Skeletal muscle tissue (tissue), 4 donors: ENCODE measurements around the gene BCL2L12. TPM values are rescaled to one million over a fixed set of nuclear protein-coding genes. Genes with fewer than 3 reads are reported as not detected.

Experiments
- H3K27ac ChIP-seq: one replicate; pipeline ENCODE4 v1.7.0; 2013; ENCODE audit warnings: mild to moderate bottlenecking, low read depth, low read length, inconsistent platforms
- H3K27me3 ChIP-seq, 3 donors: one replicate each; pipeline ENCODE4 v1.7.0; 2013; ENCODE audit warnings: low read length in 3 of 3; ENCODE audit not compliant: control insufficient read depth in 3 of 3, insufficient read depth in 3 of 3
- H3K36me3 ChIP-seq, 3 donors: one replicate each; pipeline ENCODE4 v1.7.0; 2013; ENCODE audit warnings: low read length in 3 of 3; ENCODE audit not compliant: control insufficient read depth in 3 of 3, insufficient read depth in 3 of 3
- H3K4me1 ChIP-seq, 3 donors: one replicate each; pipeline ENCODE4 v1.7.0; 2013; ENCODE audit warnings: low read length in 3 of 3, mild to moderate bottlenecking in 3 of 3; ENCODE audit not compliant: control insufficient read depth in 3 of 3, insufficient read depth in 3 of 3
- H3K4me3 ChIP-seq, 3 donors: one replicate each; pipeline ENCODE4 v1.7.0; 2013; ENCODE audit warnings: low read length in 3 of 3
- H3K9ac ChIP-seq, 3 donors: one replicate each; pipeline ENCODE4 v1.7.0; 2013; ENCODE audit warnings: low read length in 3 of 3, mild to moderate bottlenecking in 3 of 3, moderate library complexity in 2 of 3, low read depth in 1 of 3
- H3K9me3 ChIP-seq, 3 donors: one replicate each; pipeline ENCODE4 v1.7.0; 2013; ENCODE audit warnings: low read length in 3 of 3; ENCODE audit not compliant: control insufficient read depth in 3 of 3
- total RNA-seq: library from RNA; depleted of rRNA; stranded (reverse); fragments of >200 nt; gene quantifications from one replicate; pipeline ENCODE4 v1.2.3, GENCODE V29; 2014
- donor health status: Osteomylitis.

Gene BCL2L12
- total RNA-seq, 1 donor from 2014 or later = 4.7 TPM

GRCh38 chr19:49684983-49685553 is 19.3 kb downstream of the BCL2L12 start:
- peaks cover 40 to 51% (median 48%) of the 10 kb centered on the region in 3 donors for H3K36me3 ChIP-seq
- peaks cover 24 to 36% (median 31%) of the 10 kb centered on the region in 3 donors for H3K4me1 ChIP-seq
- no peaks in the 10 kb centered on the region for H3K9me3 ChIP-seq
- H3K27me3 ChIP-seq = peaks cover 0 to 8% (median 7%) of the 10 kb centered on the region in 3 donors
- no peak overlapping the region for H3K4me3 ChIP-seq
- peak overlapping the region in 1 of 3 donors; percentile 8 for H3K9ac ChIP-seq
- no peak overlapping the region for H3K27ac ChIP-seq

GRCh38 chr19:49685845-49686332 is 20.2 kb downstream of the BCL2L12 start:
- peaks cover 0 to 15% (median 14%) of the 10 kb centered on the region in 3 donors for H3K27me3 ChIP-seq
- peak overlapping the region in 1 of 3 donors; percentile 25 for H3K9ac ChIP-seq
- peaks cover 40 to 49% (median 48%) of the 10 kb centered on the region in 3 donors for H3K36me3 ChIP-seq
- H3K9me3 ChIP-seq = no peaks in the 10 kb centered on the region
- H3K4me1 ChIP-seq = peaks cover 22 to 36% (median 32%) of the 10 kb centered on the region in 3 donors
- H3K4me3 ChIP-seq = no peak overlapping the region
- no peak overlapping the region for H3K27ac ChIP-seq

GRCh38 chr19:49686503-49687088 is 20.9 kb downstream of the BCL2L12 start:
- Histone ChIP-seq H3K4me1 (peaks cover 23 to 40% (median 32%) of the 10 kb centered on the region in 3 donors), H3K27ac (no peak overlapping the region), H3K4me3 (no peak overlapping the region), H3K27me3 (peaks cover 0 to 21% (median 17%) of the 10 kb centered on the region in 3 donors), H3K36me3 (peaks cover 40 to 48% (median 46%) of the 10 kb centered on the region in 3 donors), H3K9me3 (no peaks in the 10 kb centered on the region), H3K9ac (no peak overlapping the region)

GRCh38 chr19:49687150-49687549 is 21.4 kb downstream of the BCL2L12 start:
- Histone ChIP-seq H3K9me3 (no peaks in the 10 kb centered on the region), H3K27ac (peak overlapping the region; percentile 74), H3K27me3 (peaks cover 0 to 21% (median 18%) of the 10 kb centered on the region in 3 donors), H3K9ac (no peak overlapping the region), H3K36me3 (peaks cover 35 to 43% (median 40%) of the 10 kb centered on the region in 3 donors), H3K4me3 (no peak overlapping the region), H3K4me1 (peaks cover 23 to 35% (median 28%) of the 10 kb centered on the region in 3 donors)

- Histone ChIP-seq H3K27me3 (peaks cover 0 to 21% (median 18%) of the 10 kb centered on the region in 3 donors), H3K9ac (no peak overlapping the region), H3K36me3 (peaks cover 31 to 38% (median 35%) of the 10 kb centered on the region in 3 donors), H3K4me3 (no peak overlapping the region), H3K9me3 (no peaks in the 10 kb centered on the region), H3K4me1 (peaks cover 21 to 34% (median 24%) of the 10 kb centered on the region in 3 donors), H3K27ac (peak overlapping the region; percentile 74)
Observed at GRCh38 chr19:49687566-49688316, 22.0 kb downstream of the BCL2L12 start.

GRCh38 chr19:49688531-49689132 is 22.9 kb downstream of the BCL2L12 start:
- Histone ChIP-seq H3K9ac (peak overlapping the region in 1 of 3 donors; percentile 5), H3K36me3 (peaks cover 26 to 35% (median 31%) of the 10 kb centered on the region in 3 donors), H3K27me3 (peaks cover 0 to 21% (median 18%) of the 10 kb centered on the region in 3 donors), H3K4me3 (peak overlapping the region in 2 of 3 donors; percentile 22 to 68), H3K4me1 (peaks cover 21 to 34% (median 24%) of the 10 kb centered on the region in 3 donors), H3K27ac (peak overlapping the region; percentile 74), H3K9me3 (no peaks in the 10 kb centered on the region)

- Histone ChIP-seq H3K27me3 (peaks cover 0 to 21% (median 18%) of the 10 kb centered on the region in 3 donors), H3K4me1 (peaks cover 21 to 34% (median 24%) of the 10 kb centered on the region in 3 donors), H3K36me3 (peaks cover 19 to 27% (median 24%) of the 10 kb centered on the region in 3 donors), H3K27ac (peak within 1 kb of the TSS; percentile 74), H3K4me3 (peak within 1 kb of the TSS; percentile 68 to 81 (median 70)), H3K9me3 (no peaks in the 10 kb centered on the region), H3K9ac (peak within 1 kb of the TSS; percentile 14 to 76 (median 70))
Observed at GRCh38 chr19:49689133-49690078, 23.7 kb downstream of the BCL2L12 start, which contains the start of gene ADM5. ADM5 (plus strand) TSS chr19:49689594; CDS start chr19:49689838, 244 bp downstream.

- Histone ChIP-seq H3K9ac (peak overlapping the region; percentile 12 to 76 (median 70)), H3K27ac (peak overlapping the region; percentile 65), H3K4me3 (peak overlapping the region; percentile 68 to 81 (median 70)), H3K27me3 (peaks cover 0 to 21% (median 18%) of the 10 kb centered on the region in 3 donors), H3K4me1 (peaks cover 21 to 34% (median 24%) of the 10 kb centered on the region in 3 donors), H3K9me3 (no peaks in the 10 kb centered on the region), H3K36me3 (peaks cover 11 to 20% (median 16%) of the 10 kb centered on the region in 3 donors)
Observed at GRCh38 chr19:49690079-49690655, 24.4 kb downstream of the BCL2L12 start.
